Skin epidermis (tissue), 12 donors: ENCODE data around the gene C10orf105.

ENCODE experiments used
- H3K27ac ChIP-seq, 21 experiments: fragments of 200-600 bp; sonication (generic) in 11 of 21; one replicate each; pipeline ENCODE4 v1.5.0; 2020; ENCODE audit warnings: mild to moderate bottlenecking in 3 of 21, inconsistent platforms in 2 of 21, moderate library complexity in 2 of 21
- H3K4me3 ChIP-seq, 7 experiments: fragments of 200-600 bp; sonication (generic) in 2 of 7; one replicate each; pipeline ENCODE4 v1.5.0; 2020; ENCODE audit warnings: inconsistent platforms in 2 of 7, mild to moderate bottlenecking in 2 of 7, moderate library complexity in 1 of 7

The C10orf105 gene

GRCh38 chr10:71753091-71753959, 33.7 kb upstream of the C10orf105 start:
- H3K4me3 ChIP-seq, result no peak overlapping the region
- H3K27ac ChIP-seq, result peak overlapping the region in 16 of 21 experiments; percentile 3 to 96 (median 64)

GRCh38 chr10:71752391-71753090, 33.0 kb upstream of the C10orf105 start:
- Histone ChIP-seq H3K27ac (peak overlapping the region in 18 of 21 experiments; percentile 1 to 96 (median 50)), H3K4me3 (no peak overlapping the region)

- peak overlapping the region in 12 of 21 experiments; percentile 3 to 96 (median 66) for H3K27ac ChIP-seq
- no peak overlapping the region for H3K4me3 ChIP-seq
These were observed 32.1 kb upstream of the C10orf105 start for GRCh38 chr10:71751515-71752224.

- H3K27ac ChIP-seq, result peak overlapping the region in 12 of 21 experiments; percentile 3 to 96 (median 63)
- no peak overlapping the region for H3K4me3 ChIP-seq
These were observed 31.4 kb upstream of the C10orf105 start for GRCh38 chr10:71750986-71751385.

GRCh38 chr10:71750124-71750841, 30.7 kb upstream of the C10orf105 start:
- no peak overlapping the region for H3K4me3 ChIP-seq
- peak overlapping the region in 17 of 21 experiments; percentile 28 to 96 (median 87) for H3K27ac ChIP-seq

GRCh38 chr10:71749396-71749795, 29.8 kb upstream of the C10orf105 start:
- peak overlapping the region; percentile 7 to 96 (median 82) for H3K27ac ChIP-seq

GRCh38 chr10:71748671-71749191, 29.2 kb upstream of the C10orf105 start:
- Histone ChIP-seq H3K4me3 (no peak overlapping the region), H3K27ac (peak overlapping the region in 20 of 21 experiments; percentile 64 to 96 (median 84))

More at GRCh38 chr10:71749396-71749795, 29.8 kb upstream of the C10orf105 start:
- no peak overlapping the region for H3K4me3 ChIP-seq

- no peak overlapping the region for H3K4me3 ChIP-seq
- H3K27ac ChIP-seq, result peak overlapping the region in 20 of 21 experiments; percentile 64 to 96 (median 84)
These were observed 28.3 kb upstream of the C10orf105 start for GRCh38 chr10:71747551-71748523.

- Histone ChIP-seq H3K27ac (peak overlapping the region in 20 of 21 experiments; percentile 63 to 96 (median 84)), H3K4me3 (no peak overlapping the region)
These were observed 27.5 kb upstream of the C10orf105 start for GRCh38 chr10:71747039-71747531.

GRCh38 chr10:71746344-71747037, 26.9 kb upstream of the C10orf105 start:
- Histone ChIP-seq H3K4me3 (no peak overlapping the region), H3K27ac (peak overlapping the region in 19 of 21 experiments; percentile 63 to 96 (median 85))

GRCh38 chr10:71745664-71746250, 26.2 kb upstream of the C10orf105 start:
- Histone ChIP-seq H3K4me3 (no peak overlapping the region), H3K27ac (peak overlapping the region in 14 of 21 experiments; percentile 26 to 96 (median 87))

- Histone ChIP-seq H3K27ac (peak overlapping the region in 9 of 21 experiments; percentile 56 to 96 (median 88)), H3K4me3 (no peak overlapping the region)
These were observed 25.5 kb upstream of the C10orf105 start for GRCh38 chr10:71744897-71745663.

GRCh38 chr10:71743866-71744265, 24.3 kb upstream of the C10orf105 start:
- no peak overlapping the region for H3K4me3 ChIP-seq
- peak overlapping the region in 7 of 21 experiments; percentile 2 to 96 (median 43) for H3K27ac ChIP-seq

GRCh38 chr10:71743089-71743838, 23.7 kb upstream of the C10orf105 start:
- no peak overlapping the region for H3K4me3 ChIP-seq
- peak overlapping the region in 12 of 21 experiments; percentile 17 to 96 (median 51) for H3K27ac ChIP-seq
